GM19193 (cell line): Measurements from ENCODE around the gene TERC.

Source experiments
- POLR2A ChIP-seq: IDR thresholded peaks from 4 replicates; pipeline ENCODE4 v1.6.1; 2011; ENCODE audit not compliant: insufficient read depth, insufficient read length; ENCODE audit errors: extremely low read depth

TERC gene

DNA sequence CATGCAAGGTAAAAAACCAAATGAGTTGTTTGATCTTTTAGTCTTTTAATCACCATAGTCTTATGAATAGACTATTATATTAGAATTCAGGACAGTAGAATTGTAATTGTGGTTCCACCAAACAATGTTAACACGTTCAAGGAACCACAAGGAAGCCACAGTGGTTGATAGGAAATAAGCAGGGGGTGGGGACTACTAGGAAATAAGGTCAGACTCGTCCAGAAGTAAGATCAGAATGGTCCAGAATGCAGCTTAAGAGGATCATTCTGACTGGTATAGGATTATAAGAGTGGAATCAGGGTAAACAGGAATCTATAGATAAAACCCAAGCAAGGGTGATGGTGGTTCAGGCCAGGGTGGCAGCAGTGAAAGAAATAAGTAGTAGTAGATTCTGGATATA is 15.9 kb upstream of the TERC start:
- TF ChIP-seq POLR2A, result no peak

DNA sequence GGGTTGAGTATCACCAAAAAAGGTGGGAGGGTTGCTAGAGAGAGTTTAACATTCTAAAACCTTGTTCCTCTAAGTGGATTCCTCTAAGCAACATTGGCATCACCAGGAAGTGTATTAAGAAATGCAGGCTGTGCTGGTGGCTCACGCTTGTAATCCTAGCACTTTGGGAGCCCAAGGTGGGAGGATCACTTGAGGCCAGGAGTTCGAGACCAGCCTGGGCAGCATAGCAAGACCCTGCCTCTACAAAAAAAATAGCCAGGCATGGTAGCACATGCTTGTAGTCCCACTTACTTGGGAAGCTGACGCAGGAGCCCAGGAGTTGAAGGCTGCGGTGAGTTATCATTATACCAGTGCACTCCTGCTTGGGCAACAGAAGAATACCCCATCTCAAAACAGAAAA is 13.0 kb upstream of the TERC start:
- no peak for TF ChIP-seq POLR2A

DNA sequence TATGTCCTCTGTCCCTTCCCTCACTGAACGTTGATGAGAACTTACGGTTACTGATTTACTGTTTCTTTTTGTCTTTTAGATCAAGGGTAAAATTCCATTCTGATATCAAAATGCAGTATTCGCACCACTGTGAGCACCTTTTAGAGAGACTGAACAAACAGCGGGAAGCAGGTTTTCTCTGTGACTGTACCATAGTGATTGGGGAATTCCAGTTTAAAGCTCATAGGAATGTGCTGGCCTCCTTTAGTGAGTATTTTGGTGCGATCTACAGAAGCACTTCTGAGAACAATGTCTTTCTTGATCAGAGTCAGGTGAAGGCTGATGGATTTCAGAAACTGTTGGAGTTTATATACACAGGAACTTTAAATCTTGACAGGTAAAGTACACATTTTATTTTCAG is 9.3 kb upstream of the TERC start:
- no peak for TF ChIP-seq POLR2A

DNA sequence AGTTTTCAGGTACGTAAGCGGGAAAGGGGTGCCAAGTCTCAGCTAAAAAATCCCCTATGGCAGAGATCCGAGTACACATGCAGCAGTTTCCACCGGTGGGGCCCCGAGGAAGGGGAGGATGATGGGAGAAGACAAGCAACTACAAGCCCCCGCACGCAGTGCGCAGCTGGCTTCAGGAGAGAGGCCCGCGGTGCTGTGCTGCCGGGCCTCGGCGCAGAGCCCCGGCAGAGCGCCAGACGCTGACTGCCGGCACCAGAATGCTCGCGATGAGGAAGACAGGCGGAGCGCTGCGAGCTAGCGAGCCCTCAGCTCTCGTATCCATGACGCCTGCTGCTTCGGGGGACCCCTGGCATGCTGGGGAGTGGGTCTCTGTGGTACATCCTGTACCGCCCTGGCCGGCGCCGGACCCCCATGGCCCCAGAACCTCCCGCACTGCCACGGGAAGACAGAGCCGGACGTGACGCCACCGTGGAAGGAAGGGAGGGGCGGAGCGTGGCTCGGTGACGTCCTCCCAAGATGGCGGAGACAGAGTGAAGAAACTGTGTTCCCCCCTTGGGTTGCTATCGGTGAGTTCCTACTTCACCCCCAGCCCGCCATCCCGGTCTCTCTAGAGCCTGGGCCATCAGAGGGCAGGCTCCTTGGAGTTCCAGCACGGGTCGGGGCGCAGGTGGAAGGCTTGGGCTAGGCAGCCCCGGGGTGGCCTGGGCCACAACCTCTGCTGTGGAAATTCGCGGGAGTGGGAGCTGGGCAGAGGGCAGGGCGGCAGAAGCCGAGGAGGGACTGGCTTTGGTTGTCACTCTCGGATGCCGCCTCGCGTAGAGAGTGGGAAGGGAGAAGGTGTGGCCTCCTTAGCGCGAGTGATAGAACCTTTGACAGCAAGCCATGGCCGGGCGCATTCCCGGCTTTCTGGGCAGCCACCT is 8.3 kb upstream of the TERC start, which contains the start of gene MYNN:
Gene MYNN, plus strand, starts transcription at position 500 of the 920 bp plus-strand sequence. CDS start 900 bp downstream, outside the sequence.
- TF ChIP-seq POLR2A, result peak; percentile 98

DNA sequence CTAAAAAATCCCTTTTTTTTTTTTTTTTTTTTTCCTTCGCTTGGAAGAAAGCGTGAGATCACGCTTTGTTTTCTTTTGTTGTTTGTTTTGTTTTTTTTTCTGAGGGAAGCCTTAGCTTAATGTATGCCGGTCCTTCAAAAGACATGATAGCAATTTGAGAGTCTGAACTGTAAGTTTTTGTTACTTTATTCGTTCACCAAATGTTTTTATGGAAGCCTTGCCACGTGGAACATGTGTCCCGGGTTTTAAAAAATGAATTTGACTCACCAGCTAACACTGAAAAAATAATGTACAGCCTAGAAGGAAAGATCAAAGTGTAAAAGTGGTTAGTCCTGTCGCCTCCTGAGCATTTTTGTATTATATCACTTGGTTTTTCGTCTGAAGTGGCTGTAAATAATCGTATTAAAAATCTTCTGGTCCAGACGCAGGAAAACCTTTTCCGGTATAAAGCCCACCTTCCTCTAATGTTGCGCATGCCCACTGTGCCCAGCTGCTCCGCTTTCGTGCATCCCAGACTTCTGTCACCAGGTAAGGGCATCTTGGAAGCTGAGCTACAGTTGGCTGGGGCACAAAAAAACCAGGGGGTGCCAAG is 7.5 kb upstream of the TERC start:
- TF ChIP-seq POLR2A, result no peak

DNA sequence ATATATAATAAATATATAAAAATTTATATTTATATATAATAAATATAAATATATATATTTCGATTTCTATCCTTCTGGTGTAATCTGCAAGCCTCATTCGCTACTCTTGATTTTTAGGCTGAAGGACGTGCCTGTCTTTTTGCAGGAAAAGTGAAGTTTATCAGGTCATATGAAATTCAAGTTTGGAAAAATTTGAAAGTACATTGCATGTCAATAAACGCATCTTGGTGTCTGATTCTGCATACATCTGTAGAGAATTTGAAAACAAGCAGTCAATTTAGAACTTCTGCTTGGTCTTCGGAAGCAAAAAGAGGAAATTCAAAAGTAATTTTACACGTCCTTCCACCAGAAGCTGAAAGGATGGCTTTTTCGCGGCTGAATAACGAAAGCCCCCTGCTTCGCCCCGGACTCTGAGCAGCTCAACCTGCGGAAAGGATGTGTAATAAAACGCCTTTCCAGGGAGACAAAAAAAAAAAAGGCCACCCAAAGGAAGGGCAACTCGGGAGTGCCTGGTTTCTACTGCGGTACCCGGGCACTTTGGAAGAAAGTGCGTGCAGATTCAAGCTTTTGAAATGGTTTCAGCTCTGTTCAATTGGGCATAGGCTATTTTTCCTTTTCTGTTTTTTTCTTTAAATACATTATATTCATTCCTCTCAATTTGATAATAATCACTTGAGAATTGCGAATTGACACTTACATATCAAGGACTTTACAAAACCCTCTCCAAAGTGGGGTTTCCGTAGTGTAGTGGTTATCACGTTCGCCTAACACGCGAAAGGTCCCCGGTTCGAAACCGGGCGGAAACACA is 6.8 kb upstream of the TERC start:
- no peak for TF ChIP-seq POLR2A

DNA sequence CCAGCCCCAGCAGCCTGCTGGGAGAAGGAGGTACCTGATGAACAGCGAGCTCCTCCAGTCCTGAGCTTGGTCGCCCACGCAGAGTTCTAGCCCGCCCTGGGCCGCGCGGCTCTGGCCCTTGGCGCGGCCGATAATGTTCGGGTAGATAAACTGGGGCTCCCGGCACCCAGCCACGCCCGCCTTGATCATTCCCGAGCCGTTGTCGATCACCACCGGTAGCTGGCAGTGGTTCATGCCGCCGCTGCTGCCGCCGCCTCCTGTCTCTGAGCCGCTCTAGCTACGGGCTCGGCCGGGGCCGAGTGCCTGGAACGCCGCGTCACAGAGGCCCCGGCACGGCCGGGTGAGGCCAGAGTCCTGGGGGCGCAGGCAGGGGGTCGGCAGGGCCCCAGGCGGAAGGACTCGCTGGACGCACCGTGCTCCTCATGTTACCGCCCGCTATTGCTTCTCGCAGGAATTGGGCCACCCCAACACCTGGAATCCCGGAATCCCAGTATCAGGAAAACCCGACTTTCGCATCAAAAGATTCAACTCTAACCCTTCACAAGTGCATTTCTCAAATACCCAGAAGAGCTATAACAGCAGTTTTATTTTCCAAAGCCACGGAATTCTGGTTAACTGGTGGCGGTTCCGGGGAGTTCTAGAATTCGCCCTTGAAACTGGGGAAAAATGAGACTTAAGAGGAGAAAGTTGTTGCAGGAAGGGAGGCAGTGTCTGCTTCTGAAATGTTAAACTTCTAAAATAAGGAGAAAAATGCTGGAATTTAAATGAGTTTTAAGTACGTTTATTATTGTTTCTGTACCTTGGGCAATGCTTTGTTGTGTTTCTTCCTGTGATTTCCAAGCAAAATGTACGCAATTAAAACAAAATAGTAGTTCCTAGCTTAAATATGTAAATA is 4.7 kb upstream of the TERC start, which contains the start of gene ACTRT3:
Gene ACTRT3, minus strand, starts transcription at position 275 of the 895 bp plus-strand sequence. Its CDS starts 41 bp downstream, at position 234.
- TF ChIP-seq POLR2A, result peak; percentile 46

DNA sequence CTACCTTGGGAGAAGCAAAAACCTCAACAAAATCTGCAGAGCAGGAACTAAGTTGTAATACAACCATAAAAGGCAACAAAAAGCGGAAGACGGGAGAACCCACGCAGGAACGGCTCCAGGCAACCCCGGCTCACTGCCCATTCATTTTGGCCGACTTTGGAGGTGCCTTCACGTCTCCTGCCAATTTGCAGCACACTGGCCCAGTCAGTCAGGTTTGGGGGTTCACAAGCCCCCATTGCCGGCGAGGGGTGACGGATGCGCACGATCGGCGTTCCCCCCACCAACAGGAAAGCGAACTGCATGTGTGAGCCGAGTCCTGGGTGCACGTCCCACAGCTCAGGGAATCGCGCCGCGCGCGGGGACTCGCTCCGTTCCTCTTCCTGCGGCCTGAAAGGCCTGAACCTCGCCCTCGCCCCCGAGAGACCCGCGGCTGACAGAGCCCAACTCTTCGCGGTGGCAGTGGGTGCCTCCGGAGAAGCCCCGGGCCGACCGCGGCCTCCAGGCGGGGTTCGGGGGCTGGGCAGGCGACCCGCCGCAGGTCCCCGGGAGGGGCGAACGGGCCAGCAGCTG is 463 bp downstream of the TERC start:
- TF ChIP-seq POLR2A, result no peak

DNA sequence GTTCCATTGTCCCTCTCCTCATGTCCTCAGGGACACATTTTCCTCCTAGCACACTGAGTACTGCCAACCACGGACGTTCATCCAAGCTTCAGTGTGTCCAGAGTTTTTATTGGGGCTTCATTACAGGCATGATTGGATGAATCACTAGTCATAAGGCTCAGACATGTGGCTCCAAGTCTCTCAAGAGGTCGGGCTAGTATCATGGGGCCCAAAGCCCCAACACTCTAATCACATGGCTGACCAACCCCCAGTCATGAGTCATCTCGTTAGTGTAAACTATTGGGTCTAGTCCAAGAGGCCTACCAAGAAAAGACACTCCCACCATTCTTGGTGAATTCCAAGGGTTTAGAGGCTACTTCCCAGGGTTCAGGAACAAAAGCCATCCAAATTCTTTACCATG is 4.4 kb downstream of the TERC start:
- TF ChIP-seq POLR2A, result no peak

DNA sequence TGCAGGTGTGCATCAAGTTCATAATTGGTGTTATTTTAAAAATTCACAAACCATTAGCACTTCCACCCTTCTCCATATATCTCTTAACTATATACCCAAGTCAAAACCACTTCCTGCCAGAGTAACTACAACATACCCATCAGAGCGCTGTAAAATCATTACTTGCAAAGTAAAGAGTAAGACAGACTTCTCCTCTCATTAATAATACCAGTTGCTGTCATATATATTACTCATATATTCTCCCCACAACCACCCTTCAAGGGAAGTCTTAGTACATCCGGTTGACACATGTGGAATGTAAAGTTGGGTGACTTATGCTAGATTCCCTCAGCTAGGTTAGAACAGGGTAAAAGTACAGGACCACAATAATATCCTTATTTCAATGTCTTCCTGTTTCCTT is 5.6 kb downstream of the TERC start:
- TF ChIP-seq POLR2A, result no peak

DNA sequence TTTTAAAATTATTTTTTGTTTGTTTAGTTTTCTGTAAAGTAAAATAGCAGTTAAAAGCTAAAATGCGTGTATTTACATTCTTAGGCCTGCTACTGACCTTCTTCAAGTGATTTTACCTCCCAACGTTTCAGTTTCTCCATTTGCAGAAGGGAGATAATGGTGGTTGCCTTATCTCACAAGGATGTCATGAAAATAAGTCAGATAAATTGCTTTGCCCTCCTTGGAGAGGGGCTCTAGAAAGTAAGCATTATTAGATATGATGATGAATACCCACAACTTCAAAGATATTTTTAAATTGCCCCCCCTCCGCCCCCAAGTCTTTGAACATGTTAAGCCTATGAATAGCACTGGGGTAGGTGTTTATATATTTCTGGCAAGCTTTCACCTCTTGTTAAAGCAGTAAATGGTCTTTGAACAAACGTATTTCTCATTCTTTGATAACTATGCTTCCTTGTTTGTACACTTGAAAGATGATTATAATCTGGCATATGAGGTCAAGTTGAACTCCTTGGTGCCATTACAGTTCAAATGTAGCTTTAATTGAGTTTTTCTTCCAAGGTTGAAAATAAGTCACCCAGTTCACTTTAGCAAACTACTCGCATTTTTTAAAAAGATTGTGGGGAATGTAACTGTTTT is 6.4 kb downstream of the TERC start:
- TF ChIP-seq POLR2A, result no peak

DNA sequence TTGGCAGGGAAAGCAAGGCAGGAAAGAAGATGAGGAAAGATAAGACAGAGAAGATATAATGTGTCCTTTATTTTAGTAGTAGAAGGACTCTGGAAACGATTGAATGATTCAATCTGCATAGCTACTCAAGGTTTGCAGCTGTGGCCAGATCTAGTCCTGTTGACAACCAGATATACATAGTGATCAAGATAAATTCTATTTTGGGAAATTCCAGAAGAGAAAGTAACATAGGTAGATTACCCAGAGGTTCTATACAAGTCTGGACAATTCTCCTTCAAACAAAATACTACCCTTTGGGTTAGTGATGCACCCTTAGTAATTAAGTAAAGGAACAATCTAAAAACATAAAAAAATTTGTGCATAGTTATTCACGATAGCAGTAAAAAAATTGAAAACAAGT is 9.4 kb downstream of the TERC start:
- no peak for TF ChIP-seq POLR2A

DNA sequence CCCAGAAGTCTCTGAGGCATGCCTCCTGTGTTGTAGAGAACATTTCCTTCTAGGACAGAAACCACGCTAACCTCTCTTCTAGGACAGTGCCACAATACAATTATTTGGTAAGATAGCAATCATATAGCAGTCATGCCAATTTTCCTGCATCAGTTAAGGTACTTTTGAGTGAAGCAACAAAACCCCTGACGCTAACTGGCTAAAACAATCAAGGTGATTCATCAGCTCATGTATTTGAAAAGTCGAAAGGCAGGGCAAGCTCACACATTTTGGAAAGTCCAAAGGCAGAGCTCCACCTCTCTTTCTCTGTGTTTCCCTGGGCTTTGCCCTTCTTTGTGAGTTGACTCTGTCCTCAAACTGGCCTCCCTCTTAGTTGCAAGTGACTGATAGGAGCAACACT is 10.1 kb downstream of the TERC start:
- TF ChIP-seq POLR2A, result no peak
